Right lobe of liver (tissue), 4 donors: ENCODE measurements around the gene PTPN1.

ENCODE experiments used
- POLR2A ChIP-seq: fragments of 450-650 bp; IDR thresholded peaks from one replicate; pipeline ENCODE4 v1.6.1; 2017; ENCODE audit warnings: antibody characterized with exemption, mild to moderate bottlenecking
- TF ChIP-seq, protein P1 (sequence below), 4 donors: fragments of 200-600 bp in 3 of 4; fragments of 450-650 bp in 1 of 4; IDR thresholded peaks; one replicate each; pipeline versions ENCODE4 v1.5.1 to v1.8.0; 2016 to 2022; ENCODE audit warnings: antibody characterized with exemption in 4 of 4, mild to moderate bottlenecking in 2 of 4
- donor health status: DM: no; HTN: no; CAD: no.
- donor health status: DM: no; HTN: no; CAD: no.
- donor health status: DM: no; HTN: yes; CAD: no.

DNA sequence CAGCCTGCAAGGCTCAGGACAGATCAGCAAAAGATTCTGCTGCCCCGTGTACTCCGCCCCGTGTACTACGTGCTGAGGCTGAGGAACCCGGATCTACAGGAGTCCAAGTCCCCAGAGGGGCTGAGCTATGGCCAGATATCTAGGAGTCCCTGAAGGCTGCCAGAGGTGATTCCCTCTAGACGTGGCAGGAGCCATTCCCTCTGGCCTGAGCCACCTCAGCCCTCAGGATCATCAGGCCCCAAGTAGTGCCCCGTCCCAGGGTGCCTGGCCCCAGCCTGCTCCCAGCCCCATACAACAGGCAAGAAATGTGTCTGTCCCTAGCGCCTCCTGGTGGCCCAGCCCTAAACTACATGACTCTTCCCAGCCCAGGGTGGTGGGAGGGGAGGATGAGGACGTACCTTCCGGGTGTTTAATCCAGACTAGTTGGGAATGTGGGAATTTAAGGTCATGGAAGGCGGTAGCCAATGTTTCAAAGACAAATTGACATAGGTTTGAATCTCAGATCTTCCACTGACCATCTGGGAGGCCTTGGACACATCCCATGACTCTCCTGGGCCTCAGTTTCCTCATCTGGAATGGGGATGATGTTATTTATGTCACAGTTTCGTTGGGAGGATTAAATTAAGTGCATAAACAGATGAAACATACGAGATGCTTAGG is 49.4 kb upstream of the PTPN1 start:
- TF ChIP-seq, protein P1, sequence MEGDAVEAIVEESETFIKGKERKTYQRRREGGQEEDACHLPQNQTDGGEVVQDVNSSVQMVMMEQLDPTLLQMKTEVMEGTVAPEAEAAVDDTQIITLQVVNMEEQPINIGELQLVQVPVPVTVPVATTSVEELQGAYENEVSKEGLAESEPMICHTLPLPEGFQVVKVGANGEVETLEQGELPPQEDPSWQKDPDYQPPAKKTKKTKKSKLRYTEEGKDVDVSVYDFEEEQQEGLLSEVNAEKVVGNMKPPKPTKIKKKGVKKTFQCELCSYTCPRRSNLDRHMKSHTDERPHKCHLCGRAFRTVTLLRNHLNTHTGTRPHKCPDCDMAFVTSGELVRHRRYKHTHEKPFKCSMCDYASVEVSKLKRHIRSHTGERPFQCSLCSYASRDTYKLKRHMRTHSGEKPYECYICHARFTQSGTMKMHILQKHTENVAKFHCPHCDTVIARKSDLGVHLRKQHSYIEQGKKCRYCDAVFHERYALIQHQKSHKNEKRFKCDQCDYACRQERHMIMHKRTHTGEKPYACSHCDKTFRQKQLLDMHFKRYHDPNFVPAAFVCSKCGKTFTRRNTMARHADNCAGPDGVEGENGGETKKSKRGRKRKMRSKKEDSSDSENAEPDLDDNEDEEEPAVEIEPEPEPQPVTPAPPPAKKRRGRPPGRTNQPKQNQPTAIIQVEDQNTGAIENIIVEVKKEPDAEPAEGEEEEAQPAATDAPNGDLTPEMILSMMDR (IDR thresholded peaks at IDR 0.05): peak; percentile 93 to 99 (median 94)
- TF ChIP-seq POLR2A: peak; percentile 48
